ENCODE results near the gene RAD51B.

DNA sequence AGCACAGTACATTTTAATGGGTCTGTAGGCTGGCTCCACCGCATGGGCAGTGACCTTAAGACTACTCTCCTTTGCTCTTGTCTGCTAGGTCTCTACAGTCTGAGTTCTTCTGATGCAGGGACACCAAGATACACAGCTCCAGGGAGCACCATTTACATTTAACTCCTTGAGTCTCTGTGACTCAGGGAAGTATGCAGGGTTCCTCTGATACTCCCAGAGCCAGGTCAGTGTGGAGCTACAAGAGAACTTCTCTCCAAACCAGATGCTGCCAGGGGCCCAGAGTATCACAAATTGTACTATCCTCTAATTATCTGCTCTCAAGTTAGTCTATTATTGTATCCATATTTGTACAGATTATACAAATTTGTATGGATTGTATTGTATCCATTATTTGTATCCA, 958.1 kb downstream of the RAD51B start:
- TF ChIP-seq, protein P1, sequence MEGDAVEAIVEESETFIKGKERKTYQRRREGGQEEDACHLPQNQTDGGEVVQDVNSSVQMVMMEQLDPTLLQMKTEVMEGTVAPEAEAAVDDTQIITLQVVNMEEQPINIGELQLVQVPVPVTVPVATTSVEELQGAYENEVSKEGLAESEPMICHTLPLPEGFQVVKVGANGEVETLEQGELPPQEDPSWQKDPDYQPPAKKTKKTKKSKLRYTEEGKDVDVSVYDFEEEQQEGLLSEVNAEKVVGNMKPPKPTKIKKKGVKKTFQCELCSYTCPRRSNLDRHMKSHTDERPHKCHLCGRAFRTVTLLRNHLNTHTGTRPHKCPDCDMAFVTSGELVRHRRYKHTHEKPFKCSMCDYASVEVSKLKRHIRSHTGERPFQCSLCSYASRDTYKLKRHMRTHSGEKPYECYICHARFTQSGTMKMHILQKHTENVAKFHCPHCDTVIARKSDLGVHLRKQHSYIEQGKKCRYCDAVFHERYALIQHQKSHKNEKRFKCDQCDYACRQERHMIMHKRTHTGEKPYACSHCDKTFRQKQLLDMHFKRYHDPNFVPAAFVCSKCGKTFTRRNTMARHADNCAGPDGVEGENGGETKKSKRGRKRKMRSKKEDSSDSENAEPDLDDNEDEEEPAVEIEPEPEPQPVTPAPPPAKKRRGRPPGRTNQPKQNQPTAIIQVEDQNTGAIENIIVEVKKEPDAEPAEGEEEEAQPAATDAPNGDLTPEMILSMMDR (IDR thresholded peaks at IDR 0.05) = no peak
- TF ChIP-seq POLR2A (IDR thresholded peaks at IDR 0.05) = no peak
